GM04503 (cell line): ENCODE measurements around the gene DEPP1.

Source experiments
- DNase-seq: peaks from one replicate; pipeline ENCODE4 v3.0.0-alpha.2; 2012; ENCODE audit warnings: low read depth

DEPP1 gene

DNA sequence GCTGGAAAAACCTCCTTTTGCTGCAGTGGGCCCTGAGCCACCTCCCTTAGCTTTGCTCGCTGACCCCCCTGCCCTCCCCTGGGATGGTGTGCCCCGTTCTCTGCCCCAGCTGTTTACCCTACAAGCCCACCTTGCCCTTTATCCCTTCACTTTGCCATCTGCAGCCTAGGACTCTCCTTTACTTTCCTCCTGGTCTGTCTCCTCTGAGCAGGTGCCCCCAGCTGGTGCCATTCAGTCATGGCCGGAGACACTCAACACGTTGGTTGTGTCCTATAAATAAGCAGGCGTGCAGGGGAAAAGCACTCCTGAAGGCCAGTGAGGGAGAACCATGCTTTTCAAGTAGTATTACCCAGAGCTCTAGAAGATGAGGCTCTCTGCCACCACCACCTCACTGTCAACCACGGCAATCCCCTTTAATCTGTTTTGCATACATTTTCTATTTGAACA lies 12.9 kb downstream of the DEPP1 start:
- DNase-seq = no peak

DNA sequence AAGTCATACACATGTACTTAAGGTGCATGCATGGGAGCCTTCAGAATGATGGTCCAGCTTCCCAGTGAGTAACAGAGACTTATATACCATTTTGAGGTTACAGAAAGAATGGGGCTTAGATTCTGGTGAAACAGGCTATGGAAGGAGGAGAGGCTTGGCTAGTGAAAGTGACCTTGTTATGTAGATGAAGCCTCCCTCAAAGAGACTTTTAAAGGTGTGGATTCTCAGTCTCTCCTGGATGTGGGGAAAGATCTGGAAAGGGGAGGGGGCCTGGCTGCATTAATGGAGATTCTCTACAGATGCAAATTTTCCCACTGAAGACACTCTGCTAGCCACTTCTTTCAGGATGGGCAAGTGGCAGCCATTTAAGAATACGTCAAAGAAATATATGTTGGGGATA lies 13.5 kb downstream of the DEPP1 start:
- DNase-seq = no peak

DNA sequence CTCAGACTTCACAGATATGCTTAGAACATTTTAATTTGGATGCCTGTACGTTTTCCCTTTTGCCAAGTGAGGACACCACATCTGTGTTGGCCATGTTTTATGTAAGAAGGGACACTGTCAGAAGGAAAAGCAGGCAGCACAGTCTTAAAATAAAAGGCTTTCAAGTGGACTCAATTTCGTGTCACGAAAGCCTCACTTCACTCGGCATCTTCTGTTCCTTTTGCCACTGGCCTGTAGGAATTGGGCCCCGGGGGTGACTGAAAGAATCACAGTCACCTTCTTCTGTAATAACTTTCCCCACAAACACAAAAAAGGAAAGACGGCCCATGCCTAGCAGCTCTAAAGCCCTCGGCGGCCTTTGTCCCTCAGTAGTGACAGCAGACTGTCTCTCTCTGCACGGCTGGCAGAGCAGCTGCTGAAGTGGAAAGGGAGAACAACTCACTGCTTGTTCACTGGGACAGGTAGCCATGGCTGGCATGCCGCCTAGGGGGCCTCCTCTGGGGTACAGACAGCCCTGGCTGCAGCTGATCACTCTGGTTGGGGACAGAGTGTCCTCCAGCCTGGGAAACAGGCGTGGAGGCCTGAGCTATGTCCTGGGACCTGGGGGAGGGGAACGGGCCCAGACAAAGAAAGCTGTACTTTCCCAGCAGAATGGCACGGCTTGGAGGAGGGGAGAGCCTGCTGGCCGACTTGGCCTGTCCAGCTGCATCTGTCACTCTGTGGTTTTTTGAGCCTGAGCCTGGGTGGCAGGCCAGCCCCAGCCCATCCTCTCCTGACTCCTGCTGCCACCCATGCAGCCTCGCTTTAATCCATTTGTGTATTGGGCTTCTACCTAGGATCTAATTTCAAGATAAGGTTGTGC lies 14.6 kb downstream of the DEPP1 start:
- no peak for DNase-seq

DNA sequence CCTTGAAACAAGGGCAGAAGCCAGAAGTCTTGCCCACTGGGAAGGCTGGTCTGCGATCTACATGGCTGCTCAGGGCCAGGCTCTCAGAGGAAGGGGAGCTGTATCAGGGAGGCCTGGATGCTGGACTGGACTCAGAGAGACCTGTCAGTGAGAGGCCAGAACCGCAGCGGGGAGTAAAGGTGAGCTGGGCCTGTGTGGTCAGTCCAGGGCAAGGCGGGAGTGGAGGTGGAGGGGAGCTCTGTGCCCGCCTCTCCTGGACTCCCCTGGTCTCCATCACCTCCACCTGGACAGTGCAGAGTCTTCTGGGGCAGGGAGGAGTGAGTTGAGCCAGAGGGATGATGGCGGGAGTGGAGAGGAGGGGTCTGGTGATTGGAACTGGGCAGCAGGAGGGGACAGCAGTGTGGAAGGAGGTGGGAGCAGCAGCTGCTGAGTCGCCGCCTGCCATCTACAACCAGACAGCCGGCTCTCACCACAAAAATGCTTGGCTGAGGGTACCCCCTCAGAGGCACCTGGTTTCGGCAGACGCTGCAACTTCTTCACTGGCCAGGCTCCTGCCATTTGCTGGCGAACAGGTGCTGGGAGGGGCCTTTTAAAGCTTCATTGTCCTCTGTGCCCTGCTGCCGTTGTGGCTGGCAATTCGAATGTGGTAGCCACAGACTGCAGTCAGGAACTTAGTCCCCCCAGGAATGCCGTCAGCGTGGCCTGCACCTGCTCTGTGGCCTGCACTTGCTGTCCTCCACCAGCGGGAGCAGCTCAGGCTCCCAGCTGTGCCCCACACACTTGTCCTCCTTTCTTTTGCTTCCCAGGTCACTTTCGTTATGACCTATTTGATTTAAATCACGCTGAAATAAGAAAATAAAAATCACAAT lies 15.5 kb downstream of the DEPP1 start:
- DNase-seq = no peak

DNA sequence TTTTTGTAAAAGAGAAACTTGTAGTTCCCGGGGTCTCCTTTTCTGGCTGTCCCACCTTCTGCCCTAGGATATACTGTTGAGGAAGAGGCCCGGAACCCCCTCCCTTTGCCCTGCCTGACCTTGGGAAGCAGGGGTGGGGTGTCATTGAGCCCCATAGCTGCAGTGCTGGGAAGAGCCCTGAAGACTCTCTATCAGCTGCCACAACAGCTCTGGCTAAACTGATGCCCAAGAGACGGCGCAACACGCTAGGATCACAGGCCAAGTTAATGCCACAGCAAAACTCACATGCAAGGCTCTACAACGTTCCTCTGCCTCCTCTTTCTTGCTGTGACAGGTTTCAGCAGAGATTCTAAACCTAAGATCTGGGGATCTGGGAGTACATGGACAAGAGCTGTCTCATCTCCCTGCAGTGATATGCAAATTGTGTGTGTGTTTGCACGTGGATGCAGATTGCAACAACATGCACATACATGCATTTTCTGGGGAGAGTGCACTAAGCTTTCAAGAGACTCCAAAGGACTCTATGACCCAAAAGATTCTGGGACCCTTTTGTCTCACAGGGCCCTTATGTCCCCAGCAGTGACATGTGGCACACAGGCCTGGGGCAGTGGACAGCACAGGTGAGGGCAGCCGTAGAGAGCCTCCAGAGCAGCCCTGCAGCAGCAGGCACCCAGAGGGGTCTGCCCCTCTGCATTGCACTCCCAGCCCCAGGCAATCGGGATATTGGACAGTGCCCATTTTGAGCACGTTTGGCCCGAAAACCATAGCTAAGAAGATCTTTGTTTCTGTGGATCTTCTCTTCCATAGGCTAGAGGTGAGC lies 16.5 kb downstream of the DEPP1 start:
- DNase-seq = no peak

DNA sequence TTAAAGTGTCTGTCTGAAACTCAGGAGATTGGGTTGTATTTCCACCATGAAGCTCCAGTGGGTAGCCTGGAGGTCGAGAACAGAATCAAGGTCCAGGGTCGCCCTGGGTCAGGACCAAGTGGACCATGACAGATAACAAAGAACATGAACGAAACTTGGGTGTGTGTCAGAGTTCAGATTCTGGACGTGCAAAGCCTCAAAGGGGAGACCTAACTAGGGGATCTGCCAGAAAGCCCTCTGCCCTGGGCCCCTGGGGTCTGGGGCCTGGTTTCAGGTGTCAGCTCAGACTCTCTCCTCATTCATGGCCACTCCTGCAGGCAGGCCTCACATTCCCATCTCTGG lies 17.4 kb downstream of the DEPP1 start:
- no peak for DNase-seq

DNA sequence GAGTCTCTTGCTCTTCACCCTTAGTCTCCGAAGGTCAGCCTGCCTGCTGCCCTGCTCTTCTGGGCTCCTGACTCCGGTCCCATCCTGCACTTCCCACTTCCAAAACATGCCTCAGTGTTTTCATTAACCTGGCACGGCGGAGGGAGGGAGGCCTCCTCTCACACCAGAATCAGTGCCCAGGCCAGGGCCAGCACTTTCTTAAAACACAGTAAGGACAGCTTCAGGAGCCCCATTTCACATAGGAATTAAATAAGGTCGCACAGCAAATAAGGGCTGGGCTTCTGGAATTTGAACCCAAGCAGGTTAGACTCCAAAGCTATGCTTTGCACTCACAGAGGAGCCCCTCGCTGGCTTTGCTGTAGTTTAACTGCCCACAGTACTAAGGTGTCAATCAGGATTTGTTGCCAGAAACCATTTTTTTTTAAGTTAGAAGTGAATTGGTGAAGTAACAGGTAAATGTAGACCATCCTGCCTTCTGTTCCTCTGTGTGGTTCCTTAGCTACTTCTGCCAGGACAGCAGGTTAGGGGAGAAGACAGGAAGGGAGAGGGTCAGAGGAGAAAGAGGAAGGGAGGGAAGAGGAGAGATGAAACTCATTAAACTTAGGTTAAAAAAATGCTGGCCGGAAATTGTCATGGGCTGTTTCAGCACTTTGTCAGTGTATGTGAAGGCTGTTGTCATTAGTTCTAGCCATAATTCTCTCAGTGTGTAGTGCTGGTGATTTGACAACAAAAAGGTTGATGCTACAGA lies 18.0 kb downstream of the DEPP1 start:
- no peak for DNase-seq

DNA sequence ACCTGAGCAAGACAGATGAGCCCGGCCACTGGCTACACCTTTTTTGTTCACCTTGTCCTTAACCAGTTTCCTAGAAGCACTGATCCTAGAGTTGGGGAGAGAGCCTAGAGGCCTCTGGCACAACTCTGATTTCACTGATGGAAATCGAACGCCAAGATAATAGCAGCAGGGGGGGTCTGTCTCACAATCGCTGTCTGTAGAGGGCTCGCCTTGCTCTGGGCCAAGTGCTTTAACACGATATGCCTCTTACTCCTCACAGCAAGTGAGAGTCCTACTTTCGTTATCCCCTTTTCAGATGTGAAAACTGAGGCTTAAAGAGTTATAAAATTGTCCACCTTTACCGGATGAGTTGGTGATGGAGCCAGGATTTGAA lies 18.5 kb downstream of the DEPP1 start:
- no peak for DNase-seq

DNA sequence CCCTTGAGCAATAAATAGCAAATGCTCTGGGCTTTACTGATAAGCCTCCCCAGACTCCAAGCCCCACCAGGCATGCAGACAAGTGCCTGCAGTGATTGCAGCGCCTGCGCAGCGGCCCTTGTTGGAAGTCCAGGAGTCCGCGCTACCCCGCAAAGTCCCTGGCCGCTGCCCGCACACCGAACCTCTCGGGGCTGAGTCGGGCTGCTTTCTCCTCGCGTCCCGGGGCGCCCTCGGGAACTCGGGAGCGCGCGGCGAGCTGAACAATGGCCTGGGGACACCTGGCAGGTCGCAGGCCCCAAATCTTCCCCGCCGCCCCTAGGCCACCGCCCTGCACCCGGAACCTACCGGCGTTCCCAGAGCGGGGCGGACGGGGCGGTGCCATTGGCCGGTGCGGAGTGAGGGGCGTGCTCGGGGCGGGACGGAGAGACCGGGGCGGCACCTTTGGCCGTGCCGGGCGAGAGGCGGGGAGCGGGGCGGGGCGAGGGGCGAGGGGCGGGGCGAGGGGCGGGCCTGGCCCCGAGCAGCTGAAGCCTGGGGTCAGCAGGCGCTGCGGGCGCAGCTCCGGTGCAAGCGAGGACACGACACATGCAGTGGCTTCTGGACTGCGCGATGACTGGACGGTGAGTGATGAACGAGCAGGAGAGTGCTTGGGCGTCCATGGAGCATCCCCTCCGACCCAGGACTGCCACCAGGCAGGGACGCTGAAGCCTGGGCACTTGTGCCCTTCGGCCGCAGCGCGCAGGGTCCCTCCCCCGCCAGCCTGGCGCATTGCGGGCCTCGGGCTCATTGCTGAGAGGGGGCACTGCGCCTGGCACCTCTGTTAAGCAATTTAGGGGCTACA lies 19.1 kb downstream of the DEPP1 start, which contains the start of gene RASSF4:
Gene RASSF4 (plus strand): TSS at position 556 of the 841 bp plus-strand sequence. CDS start 10,401 bp downstream, outside the sequence.
- DNase-seq = no peak

DNA sequence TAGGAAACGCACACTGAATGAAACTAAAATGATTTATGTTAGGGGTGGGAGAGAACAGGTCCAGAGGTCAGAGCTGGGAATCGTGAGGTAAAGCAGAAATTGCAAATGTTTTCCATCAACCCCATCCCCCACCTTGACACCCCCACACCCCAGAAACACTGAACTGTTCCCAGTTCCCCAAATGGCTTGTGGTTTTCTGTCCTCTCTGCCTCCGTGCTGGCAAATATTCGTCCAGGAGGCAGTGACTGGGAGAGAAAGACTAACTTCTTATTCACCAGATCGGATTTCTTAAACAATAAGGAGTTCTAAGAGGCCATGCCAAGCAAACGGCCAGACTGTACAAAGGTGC lies 19.7 kb downstream of the DEPP1 start:
- no peak for DNase-seq

DNA sequence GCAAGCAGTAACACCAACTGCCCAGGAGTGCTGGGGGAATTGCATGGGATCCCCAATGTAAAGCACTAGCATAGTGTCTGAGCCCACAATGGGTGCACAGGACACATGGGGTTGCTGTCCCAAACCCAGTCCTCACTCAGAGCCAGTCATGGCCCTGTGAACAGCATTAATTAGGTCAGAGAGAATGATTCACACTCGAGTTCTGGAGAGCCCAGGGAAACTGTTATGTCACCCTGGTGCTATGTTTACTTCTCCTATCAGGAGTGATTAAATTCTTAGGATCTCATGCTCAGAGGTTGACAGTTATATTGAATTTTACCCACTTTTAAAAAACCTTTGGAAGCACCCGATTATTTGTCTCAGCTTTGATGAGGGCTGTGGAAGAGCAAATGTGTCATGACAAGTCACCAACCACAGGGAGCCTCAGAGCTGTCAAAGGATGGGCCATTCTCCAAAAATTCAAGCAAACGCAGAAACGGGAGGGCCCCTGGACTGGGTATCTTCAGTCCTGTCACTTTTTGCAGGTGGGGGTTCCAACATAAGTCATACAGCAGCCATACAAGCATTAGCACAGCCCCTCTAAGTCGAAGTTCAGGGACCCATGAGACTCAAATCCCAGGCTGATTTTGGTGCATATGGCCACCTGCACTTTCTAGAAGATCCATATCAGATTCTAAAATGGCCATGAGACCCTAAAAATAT lies 20.3 kb downstream of the DEPP1 start:
- DNase-seq = peak; percentile 37

DNA sequence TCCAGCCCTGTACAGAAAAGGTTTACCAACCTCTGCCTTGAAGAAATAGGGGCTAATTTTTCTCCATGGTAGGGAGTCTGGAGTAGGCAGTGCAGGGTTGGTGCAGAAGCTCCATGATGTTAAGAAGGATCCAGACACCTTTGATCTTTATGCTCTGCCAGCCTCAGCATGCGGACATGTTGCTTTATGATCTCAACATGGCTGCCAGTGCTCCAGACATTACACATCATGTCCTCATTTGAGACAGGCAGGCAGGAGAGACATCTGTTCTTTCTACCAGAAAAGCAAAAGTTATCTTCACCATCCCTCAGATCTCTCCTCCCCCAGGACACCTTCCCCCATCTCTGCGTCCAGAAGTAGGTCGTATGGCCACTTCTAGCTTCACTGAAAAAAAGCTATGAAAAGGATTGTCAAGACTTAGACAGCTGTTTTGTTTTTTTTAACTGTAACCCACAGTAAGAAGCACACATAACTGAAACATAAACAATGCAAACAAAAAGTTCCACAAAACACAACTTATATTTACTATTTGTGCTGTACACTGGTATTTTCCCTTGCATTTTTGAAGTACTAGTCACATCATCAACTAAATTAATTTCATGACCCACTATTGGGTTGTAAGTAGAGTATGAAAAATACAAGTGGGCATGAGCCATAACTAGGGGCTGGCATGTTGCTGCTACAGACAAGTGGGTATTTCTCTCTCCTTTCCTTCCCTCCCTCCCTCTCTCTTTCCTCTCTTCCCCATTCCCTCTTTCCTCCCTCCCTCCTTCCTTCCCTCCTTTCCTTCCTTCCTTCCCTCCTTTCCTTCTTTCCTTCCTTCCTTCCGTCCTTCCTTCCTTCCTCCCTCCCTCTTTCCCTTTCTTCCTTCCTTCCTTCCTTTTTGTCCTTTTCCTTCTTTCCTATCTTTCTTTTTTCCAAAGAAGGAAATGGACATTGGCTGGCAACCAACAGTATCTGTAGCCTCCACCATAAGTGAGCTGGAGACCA lies 21.6 kb downstream of the DEPP1 start:
- DNase-seq = no peak

DNA sequence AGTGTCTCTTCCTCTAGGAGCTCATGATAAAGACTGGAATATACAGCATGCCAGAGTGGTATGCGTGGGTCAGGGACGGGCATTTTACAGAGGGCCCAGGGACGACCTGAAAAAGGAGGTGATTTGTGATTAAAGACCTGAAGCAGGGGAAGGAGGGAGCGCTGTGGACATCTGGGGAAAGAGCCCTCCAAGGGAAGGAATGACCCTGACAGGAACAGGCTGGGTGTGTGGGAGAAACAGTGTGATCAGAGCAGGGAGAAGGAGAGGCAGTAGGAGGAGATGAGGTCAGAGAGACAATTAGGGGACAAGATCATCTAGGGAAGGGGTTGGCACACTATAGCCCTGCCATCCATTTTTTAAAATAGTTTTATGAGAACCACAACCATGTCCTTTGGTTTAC lies 22.4 kb downstream of the DEPP1 start:
- DNase-seq = no peak

DNA sequence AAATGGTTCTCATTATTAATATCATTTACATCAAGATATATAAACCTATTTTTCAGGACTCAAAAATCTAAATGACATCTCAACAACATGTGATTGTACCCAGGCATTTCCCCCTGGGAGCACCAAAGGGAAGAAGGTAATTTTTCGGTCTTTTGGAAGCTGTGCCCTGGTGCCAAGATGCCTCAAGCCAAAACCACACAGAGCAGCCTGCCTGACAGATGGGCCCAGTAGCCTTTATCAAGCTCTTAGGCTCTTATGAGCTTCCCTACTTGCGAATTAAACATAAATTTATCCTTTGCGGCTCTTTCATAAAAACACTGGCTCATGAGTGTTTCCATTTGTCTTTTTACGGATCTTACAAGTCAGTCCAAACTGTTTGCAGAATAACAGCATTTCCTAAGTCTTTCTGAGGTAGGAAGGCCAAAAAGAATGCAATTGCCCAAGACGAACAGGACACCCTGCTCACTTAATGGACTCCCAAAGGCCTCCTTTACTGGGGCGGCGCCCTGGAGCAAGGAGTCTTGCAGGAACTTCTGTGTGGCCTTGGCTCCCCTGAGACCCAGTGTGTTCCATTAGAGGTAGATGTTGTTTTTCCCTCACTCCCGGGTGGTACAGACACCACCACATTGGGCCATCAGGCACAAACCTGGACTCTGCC lies 23.1 kb downstream of the DEPP1 start:
- no peak for DNase-seq

DNA sequence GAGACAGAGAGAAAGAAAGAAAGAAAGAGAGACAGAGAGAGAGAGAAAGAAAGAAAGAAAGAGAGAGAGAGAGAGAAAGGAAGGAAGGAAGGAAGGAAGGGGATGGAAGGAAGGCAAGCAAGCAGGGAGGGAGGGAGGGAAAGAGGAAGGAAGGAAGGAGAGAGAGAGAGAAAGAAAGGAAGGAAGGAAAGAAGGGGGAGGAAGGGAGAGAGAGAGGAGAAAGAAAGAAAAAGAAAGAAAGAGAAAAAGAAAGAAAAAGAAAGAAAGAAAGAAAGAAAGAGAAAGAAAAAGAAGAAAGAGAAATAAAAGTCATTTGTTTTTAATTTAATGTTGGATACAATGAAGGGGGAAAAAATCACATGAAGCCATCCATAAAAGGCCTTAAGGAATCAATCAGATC lies 23.6 kb downstream of the DEPP1 start:
- DNase-seq = no peak

DNA sequence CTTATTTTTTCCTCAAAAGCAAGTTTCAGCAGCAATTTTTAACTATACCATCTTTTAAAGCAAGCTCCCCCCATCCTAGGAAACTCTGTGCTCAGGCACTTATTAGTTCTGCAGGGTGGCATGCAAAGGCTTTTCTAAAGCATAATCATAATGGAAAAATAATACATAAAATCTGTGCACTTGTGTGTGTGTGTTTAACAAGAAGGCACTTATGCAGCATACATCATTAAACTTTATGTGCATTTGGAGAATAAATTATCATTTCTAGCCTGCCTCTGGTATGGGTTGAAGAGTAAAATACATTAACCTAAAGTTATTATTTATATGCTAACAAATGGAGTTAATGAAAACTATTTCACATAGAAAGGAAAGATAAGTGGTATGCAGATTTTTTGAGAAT lies 24.6 kb downstream of the DEPP1 start:
- no peak for DNase-seq

DNA sequence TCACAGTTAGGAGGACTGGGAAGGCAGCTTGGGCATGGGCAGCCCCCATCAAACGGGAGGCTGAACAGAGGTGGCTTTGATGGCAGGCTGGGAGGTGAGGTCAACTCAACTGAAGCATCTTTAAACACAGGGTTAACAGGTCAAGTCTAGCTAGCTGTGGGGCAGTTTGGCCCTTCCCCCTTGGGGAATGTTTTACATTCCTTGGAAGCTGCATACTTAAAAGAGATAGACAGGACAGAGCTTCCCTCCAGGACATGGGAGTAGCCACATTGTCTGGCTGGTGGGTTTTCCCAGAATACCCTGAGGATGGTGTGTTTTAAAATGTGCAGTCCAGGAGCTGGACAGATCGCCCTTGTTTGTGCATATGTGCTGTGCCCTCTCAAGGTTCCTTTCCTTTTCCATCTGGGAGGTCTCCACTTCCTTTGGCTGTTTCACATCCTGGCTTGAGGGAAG lies 25.8 kb downstream of the DEPP1 start:
- no peak for DNase-seq

DNA sequence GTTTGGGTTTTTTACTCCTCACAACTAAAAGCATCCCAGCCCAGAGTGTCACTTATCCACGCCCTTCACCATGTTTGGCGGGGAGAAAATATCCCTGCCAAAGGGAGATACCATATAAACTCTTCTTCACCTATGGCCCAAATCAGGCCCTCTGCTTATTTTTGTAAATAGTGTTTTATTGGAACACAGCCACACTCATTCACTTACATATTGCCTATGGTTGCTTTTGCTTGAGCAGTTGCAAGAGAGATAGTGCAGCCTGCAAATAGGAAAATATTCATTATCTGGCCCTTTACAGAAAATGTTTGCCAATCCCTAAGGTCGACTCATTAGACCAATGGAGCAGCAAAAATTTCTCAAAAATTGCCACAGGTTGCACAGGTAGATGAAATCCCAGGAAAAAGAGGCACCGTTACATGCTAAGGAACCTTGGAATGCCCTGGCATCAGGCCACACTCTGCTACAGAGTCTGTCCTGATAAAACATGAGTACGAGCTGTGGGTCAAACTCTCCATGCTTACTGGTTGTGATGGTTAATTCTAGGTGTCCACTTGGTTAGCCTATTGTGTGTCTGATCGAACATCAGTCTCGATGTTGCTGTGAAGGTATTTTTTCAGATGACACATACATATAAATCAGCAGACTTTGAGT lies 26.9 kb downstream of the DEPP1 start:
- no peak for DNase-seq
